Duodenal mucosa (tissue), 2 donors: ENCODE measurements around the gene WNT7B.

Experiments used
- H3K27ac ChIP-seq: one replicate; pipeline ENCODE4 v1.7.0; 2013; ENCODE audit warnings: low read depth, low read length
- H3K27me3 ChIP-seq, 2 donors: one replicate each; pipeline ENCODE4 v1.7.0; 2013; ENCODE audit warnings: low read length in 2 of 2, control low read depth in 1 of 2; ENCODE audit not compliant: insufficient read depth in 2 of 2, control insufficient read depth in 1 of 2
- H3K36me3 ChIP-seq, 2 donors: one replicate each; pipeline ENCODE4 v1.7.0; 2013; ENCODE audit warnings: low read length in 2 of 2, control low read depth in 1 of 2; ENCODE audit not compliant: insufficient read depth in 2 of 2, control insufficient read depth in 1 of 2
- H3K4me1 ChIP-seq, 2 donors: one replicate each; pipeline ENCODE4 v1.7.0; 2013; ENCODE audit warnings: low read length in 2 of 2, control low read depth in 1 of 2; ENCODE audit not compliant: insufficient read depth in 2 of 2, control insufficient read depth in 1 of 2
- H3K4me3 ChIP-seq, 2 donors: one replicate each; pipeline ENCODE4 v1.7.0; 2013; ENCODE audit warnings: low read length in 2 of 2, low read depth in 1 of 2
- H3K9ac ChIP-seq, 2 donors: one replicate each; pipeline ENCODE4 v1.7.0; 2013; ENCODE audit warnings: low read length in 2 of 2, low read depth in 1 of 2
- H3K9me3 ChIP-seq, 2 donors: one replicate each; pipeline ENCODE4 v1.7.0; 2013; ENCODE audit warnings: low read length in 2 of 2, control low read depth in 1 of 2; ENCODE audit not compliant: control insufficient read depth in 1 of 2

WNT7B gene

DNA sequence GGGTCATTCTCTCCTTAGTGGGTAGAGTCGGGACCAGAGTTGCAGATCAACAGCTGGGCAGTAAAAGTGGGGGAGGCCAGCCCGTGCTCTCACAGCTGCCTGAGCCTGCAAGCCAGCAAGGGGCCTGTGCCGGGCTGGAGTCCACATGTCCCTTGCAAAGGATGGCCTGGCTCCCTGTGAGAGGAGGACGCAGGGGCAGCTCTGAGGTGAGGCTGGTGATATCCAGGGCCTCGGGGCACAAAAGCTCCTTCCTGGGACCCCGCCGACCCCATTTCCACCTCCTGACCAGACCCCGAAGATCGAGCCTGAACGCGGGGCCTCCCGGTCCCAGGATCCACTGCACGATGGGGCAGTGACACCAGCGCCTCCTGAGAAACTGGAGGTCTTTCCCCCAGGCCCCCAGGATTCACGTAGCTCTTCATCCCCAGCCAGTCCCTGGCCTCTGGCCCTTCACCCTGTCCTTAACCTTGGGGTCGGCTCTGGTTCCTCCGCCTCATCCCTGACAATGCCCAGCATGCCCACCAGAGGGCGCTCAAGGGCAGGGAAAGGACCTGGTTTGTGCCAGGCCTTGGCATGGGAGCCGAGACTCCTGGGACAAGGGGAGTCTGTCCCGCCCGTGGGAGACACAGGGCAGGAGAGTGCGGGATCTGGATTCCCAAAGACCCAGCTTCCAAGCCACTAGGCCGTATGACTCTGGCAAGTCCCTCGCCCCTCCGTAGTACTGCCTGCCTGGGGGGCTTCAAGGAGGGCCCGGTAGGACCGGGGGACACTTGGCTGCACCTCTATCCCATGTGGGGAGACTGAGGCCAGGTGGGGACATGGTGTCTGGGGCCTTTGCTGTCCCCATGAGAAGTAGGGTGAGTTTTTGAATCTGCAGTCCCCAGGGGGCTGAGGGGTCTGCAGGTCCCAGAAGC, 17.8 kb upstream of the WNT7B start:
- no peaks in the 10 kb centered on the region for H3K9me3 ChIP-seq
- no peak overlapping the region for H3K27ac ChIP-seq
- H3K9ac ChIP-seq: no peak overlapping the region
- peaks cover 24 to 45% of the 10 kb centered on the region in 2 donors for H3K4me1 ChIP-seq
- H3K27me3 ChIP-seq: no peaks in the 10 kb centered on the region
- no peak overlapping the region for H3K4me3 ChIP-seq
- no peaks in the 10 kb centered on the region for H3K36me3 ChIP-seq

- H3K9me3 ChIP-seq: no peaks in the 10 kb centered on the region
- H3K36me3 ChIP-seq: no peaks in the 10 kb centered on the region
- peaks cover 24 to 42% of the 10 kb centered on the region in 2 donors for H3K4me1 ChIP-seq
- H3K27ac ChIP-seq: no peak overlapping the region
- H3K27me3 ChIP-seq: no peaks in the 10 kb centered on the region
- H3K9ac ChIP-seq: no peak overlapping the region
- H3K4me3 ChIP-seq: no peak overlapping the region
These were observed 16.9 kb upstream of the WNT7B start for GRCh38 chr22:45993841-45994240.

- no peaks in the 10 kb centered on the region for H3K9me3 ChIP-seq
These were observed 16.3 kb upstream of the WNT7B start for GRCh38 chr22:45993143-45993692.

DNA sequence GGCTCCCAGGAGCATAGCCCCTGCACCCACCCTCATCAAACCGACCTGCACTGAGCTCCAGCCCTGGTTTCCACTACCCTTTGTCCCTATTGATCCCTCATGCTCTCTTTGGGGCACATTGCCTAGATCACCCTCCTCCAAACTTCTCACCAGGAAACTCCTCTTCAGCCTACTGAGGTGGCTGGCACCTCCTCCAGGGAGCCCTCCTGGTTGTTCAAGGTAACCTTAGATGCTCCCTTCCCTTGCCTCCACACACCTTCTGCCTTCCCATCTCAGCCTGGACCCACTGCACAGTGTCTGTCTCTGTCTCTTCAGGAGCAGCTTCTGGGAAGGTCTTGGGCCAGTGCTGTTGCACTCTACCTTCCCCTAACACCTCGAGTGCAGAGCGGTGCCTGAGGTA, 15.8 kb upstream of the WNT7B start:
- peaks cover 23 to 31% of the 10 kb centered on the region in 2 donors for H3K4me1 ChIP-seq
- no peaks in the 10 kb centered on the region for H3K27me3 ChIP-seq
- no peaks in the 10 kb centered on the region for H3K36me3 ChIP-seq
- H3K9ac ChIP-seq: no peak overlapping the region
- no peaks in the 10 kb centered on the region for H3K9me3 ChIP-seq
- H3K27ac ChIP-seq: no peak overlapping the region
- H3K4me3 ChIP-seq: no peak overlapping the region

More at GRCh38 chr22:45993143-45993692, 16.3 kb upstream of the WNT7B start:
- no peak overlapping the region for H3K27ac ChIP-seq
- H3K27me3 ChIP-seq: no peaks in the 10 kb centered on the region
- H3K4me1 ChIP-seq: peaks cover 24 to 36% of the 10 kb centered on the region in 2 donors
- no peak overlapping the region for H3K9ac ChIP-seq
- H3K36me3 ChIP-seq: no peaks in the 10 kb centered on the region
- H3K4me3 ChIP-seq: no peak overlapping the region

DNA sequence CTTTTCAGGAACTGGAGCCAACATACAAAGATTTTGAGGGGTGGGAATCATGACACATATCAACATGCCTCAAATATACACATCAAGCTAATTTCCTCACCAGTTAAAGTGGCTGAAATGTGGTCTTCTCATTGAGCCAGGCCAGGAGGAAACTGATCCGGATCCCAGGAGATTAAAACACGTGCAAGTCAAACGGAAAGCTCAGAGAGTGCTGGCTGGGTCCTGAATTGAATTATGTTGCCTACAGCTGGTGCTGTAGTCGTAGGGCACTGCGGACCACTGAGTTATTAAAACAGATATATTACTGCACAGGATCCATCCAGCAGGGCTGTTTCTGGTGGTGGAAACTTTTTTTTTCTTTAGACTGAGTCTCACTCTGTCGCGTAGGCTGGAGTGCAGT, 14.1 kb upstream of the WNT7B start:
- Histone ChIP-seq H3K36me3 (no peaks in the 10 kb centered on the region), H3K4me1 (peaks cover 11 to 17% of the 10 kb centered on the region in 2 donors)

DNA sequence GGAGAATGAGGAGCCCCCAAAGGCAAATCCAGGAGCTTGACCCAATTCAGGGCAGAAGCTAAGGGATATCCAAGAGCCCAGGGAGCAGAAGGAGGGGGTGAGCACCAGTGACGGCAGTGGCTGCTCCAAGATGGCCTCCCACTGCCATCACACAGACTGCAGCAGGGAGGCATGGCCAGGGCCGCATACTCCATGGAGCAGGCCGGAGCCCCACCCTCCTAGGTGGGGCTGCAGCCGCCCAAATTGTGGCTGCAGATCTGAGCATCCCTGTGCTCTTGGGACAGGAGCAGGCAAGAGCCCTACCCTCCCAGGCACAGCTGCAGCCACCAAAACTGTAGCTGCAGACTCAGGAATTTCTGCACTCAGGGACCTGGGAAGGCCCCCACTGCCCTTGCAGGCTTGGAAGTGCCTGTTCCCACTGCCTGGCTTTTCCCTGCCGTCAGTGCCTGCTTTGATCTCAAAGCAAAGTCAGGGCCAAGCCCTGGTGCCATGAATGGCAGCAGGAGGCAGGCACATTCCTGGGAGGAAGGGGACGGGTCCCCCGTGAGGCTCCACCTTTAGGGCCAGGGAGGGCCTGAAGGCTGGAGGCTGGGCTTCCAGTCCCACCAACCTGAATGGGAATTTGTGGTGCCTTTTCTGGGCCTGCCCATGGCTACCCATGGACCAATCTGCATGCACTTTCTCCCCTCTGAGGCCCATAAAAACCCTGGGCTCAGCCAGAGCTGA, 10.3 kb upstream of the WNT7B start:
- H3K27ac ChIP-seq: no peak overlapping the region
- H3K4me1 ChIP-seq: no peaks in the 10 kb centered on the region
- no peaks in the 10 kb centered on the region for H3K36me3 ChIP-seq
- H3K9me3 ChIP-seq: peaks cover 8 to 12% of the 10 kb centered on the region in 2 donors
- H3K27me3 ChIP-seq: no peaks in the 10 kb centered on the region
- no peak overlapping the region for H3K9ac ChIP-seq
- H3K4me3 ChIP-seq: no peak overlapping the region

More for the DNA sequence above, 14.1 kb upstream of the WNT7B start:
- Histone ChIP-seq H3K27me3 (no peaks in the 10 kb centered on the region), H3K9ac (no peak overlapping the region), H3K4me3 (no peak overlapping the region), H3K9me3 (no peaks in the 10 kb centered on the region), H3K27ac (no peak overlapping the region)

GRCh38 chr22:45984316-45984916, 7.5 kb upstream of the WNT7B start:
- no peak overlapping the region for H3K9ac ChIP-seq
- no peak overlapping the region for H3K4me3 ChIP-seq
- H3K4me1 ChIP-seq: peaks cover 0 to 1% of the 10 kb centered on the region in 2 donors
- peaks cover 0 to 9% of the 10 kb centered on the region in 2 donors for H3K27me3 ChIP-seq
- no peaks in the 10 kb centered on the region for H3K36me3 ChIP-seq
- no peak overlapping the region for H3K27ac ChIP-seq
- H3K9me3 ChIP-seq: peaks cover 8 to 12% of the 10 kb centered on the region in 2 donors

- H3K9me3 ChIP-seq: peaks cover 8 to 12% of the 10 kb centered on the region in 2 donors
- H3K4me3 ChIP-seq: no peak overlapping the region
- no peak overlapping the region for H3K27ac ChIP-seq
- peaks cover 3 to 7% of the 10 kb centered on the region in 2 donors for H3K4me1 ChIP-seq
- peaks cover 0 to 11% of the 10 kb centered on the region in 2 donors for H3K27me3 ChIP-seq
- no peaks in the 10 kb centered on the region for H3K36me3 ChIP-seq
- no peak overlapping the region for H3K9ac ChIP-seq
These were observed 6.8 kb upstream of the WNT7B start for GRCh38 chr22:45983797-45984196.

DNA sequence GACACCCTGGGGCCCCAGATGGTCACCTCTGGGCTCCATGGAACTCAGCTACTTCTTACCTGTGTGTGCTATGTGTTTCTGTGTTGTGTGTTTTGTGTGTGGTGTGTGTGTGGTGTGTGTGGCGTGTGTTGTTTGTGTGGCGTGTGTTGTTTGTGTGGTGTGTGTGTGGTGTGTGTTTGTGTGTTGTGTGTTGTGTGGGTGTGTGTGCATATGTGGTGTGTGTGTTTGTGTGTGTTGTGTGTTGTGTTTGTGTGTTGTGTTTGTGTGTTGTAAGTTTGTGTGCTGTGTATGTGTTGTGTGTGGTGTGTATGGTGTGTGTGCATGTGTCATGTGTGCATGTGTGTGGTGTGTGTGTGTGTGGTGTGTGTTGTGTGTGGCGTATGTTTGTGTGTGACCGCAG, 3.8 kb upstream of the WNT7B start:
- H3K9me3 ChIP-seq: peaks cover 8 to 9% of the 10 kb centered on the region in 2 donors
- no peaks in the 10 kb centered on the region for H3K36me3 ChIP-seq
- H3K4me3 ChIP-seq: no peak overlapping the region
- H3K27me3 ChIP-seq: peaks cover 15 to 22% of the 10 kb centered on the region in 2 donors
- no peak overlapping the region for H3K27ac ChIP-seq
- H3K9ac ChIP-seq: no peak overlapping the region
- peaks cover 5 to 16% of the 10 kb centered on the region in 2 donors for H3K4me1 ChIP-seq

DNA sequence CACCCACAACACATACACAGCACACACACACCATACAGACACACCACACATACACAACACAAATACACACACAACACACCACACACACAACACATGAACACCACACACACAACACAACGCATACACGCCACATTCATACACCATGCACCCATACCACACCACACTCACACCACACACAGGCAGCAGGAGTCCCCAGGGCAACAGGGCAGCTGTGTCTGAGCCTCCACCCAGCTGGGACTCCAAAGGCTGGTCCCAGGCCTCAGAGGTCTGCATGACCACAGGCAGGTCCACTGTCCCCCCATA, 3.3 kb upstream of the WNT7B start:
- no peak overlapping the region for H3K4me3 ChIP-seq
- peaks cover 20 to 27% of the 10 kb centered on the region in 2 donors for H3K27me3 ChIP-seq
- H3K27ac ChIP-seq: no peak overlapping the region
- H3K36me3 ChIP-seq: no peaks in the 10 kb centered on the region
- H3K9me3 ChIP-seq: peaks cover 4 to 6% of the 10 kb centered on the region in 2 donors
- no peak overlapping the region for H3K9ac ChIP-seq
- H3K4me1 ChIP-seq: peaks cover 5 to 16% of the 10 kb centered on the region in 2 donors
